NB4 (cell line): Measurements from ENCODE around the gene OSBPL10.

Experiments used
- DNase-seq: peaks from one replicate; pipeline ENCODE4 v3.0.0; 2010; ENCODE audit warnings: low read depth
- H3K4me3 ChIP-seq: one replicate; pipeline ENCODE4 v1.5.1; 2011; ENCODE audit warnings: mild to moderate bottlenecking, low read depth, low read length, moderate library complexity
- MYC ChIP-seq: IDR thresholded peaks from 2 replicates; pipeline ENCODE4 v1.6.1; 2011; ENCODE audit warnings: low read depth, low read length
- POLR2A ChIP-seq: IDR thresholded peaks from 2 replicates; pipeline ENCODE4 v1.6.1; 2011; ENCODE audit warnings: mild to moderate bottlenecking; ENCODE audit not compliant: insufficient read length; ENCODE audit errors: extremely low read depth
- TF ChIP-seq, protein P1 (sequence below): IDR thresholded peaks from 2 replicates; pipeline ENCODE4 v1.6.1; 2011; ENCODE audit warnings: low read depth, low read length
- TF ChIP-seq, protein P2 (sequence below): IDR thresholded peaks from one replicate; pipeline ENCODE4 v1.5.1; 2012; ENCODE audit warnings: low read depth, low read length

Gene OSBPL10

DNA sequence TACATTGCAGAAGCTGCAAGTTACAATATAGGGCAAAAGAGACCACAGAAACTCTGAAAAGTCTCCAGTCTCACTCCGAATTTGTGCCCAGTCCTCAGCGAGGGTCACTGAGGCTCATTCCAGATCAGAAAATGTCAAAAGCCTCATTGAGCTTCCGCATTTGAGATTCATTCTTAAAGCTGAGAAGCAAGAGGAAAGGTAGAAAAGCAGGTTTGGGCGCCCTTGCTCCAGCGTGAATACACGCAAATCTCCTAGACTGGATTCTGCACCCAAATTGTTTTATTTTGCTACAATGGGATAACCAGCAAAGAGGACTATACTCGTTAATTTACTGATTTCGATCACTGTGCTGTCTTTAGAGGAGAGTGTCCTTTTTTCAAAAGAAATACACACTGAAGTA is 236.1 kb downstream of the OSBPL10 start:
- TF ChIP-seq, protein P1, sequence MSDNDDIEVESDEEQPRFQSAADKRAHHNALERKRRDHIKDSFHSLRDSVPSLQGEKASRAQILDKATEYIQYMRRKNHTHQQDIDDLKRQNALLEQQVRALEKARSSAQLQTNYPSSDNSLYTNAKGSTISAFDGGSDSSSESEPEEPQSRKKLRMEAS: no peak
- TF ChIP-seq, protein P2, sequence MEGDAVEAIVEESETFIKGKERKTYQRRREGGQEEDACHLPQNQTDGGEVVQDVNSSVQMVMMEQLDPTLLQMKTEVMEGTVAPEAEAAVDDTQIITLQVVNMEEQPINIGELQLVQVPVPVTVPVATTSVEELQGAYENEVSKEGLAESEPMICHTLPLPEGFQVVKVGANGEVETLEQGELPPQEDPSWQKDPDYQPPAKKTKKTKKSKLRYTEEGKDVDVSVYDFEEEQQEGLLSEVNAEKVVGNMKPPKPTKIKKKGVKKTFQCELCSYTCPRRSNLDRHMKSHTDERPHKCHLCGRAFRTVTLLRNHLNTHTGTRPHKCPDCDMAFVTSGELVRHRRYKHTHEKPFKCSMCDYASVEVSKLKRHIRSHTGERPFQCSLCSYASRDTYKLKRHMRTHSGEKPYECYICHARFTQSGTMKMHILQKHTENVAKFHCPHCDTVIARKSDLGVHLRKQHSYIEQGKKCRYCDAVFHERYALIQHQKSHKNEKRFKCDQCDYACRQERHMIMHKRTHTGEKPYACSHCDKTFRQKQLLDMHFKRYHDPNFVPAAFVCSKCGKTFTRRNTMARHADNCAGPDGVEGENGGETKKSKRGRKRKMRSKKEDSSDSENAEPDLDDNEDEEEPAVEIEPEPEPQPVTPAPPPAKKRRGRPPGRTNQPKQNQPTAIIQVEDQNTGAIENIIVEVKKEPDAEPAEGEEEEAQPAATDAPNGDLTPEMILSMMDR: no peak
- TF ChIP-seq POLR2A: no peak
- no peak for TF ChIP-seq MYC
- no peak overlapping the region for H3K4me3 ChIP-seq
- no peak for DNase-seq

DNA sequence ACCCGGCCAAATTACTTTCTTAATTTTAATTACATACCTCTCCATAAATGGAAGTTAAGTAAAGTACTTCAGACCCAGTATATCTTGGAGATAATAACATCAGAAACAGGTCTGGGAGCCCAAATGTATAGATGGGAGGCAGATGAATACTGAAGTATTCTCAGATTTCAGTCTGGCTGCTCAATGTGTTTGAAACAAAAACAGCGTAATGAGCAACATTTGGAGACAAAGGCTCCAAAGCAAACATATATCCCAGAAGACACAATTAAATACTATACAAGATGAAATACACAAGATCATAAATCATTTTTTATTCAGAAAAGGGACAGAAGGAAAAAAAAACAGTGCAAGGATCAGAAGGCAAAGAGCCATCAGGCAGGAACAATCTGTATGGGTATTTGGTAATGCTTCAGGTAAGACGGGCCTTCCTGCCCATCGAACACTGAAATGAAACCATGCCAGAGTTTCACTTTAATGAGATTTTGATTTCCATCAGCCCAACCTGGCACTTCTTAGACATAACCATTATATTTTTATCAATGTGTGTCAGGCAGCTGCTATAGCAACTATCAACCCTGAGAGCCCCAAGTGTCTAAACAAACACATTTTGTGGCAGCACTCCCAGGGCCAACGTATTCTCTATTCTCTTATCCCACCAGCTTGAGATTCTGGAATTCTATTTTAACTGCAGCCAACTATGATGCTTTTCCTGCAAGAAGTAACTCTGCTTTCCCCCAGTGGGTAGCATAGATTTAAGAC is 237.6 kb downstream of the OSBPL10 start:
- no peak for DNase-seq
- TF ChIP-seq, protein P1: no peak
- TF ChIP-seq, protein P2: no peak
- TF ChIP-seq MYC (no peak), POLR2A (no peak)

DNA sequence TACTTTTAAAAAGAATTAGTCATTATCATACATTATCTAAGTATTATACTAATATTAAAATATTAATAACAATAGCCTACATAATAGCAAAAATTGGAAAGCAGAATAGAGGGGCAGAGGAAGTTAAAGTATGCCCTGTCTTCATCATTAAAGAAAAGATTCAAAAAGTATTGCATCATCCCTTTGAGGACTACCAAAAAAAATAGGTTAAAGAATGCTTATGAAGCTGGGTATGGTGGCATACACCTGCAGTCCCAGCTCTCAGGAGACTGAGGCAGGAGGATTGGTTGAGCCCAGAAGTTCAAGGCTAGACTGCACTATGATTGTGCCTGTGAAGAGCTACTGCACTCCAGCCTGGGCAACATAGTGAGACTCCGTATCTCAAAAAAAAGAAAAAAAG is 240.7 kb downstream of the OSBPL10 start:
- H3K4me3 ChIP-seq: no peak overlapping the region
- no peak for DNase-seq
- TF ChIP-seq MYC (no peak), POLR2A (no peak)
- TF ChIP-seq, protein P1: no peak
- TF ChIP-seq, protein P2: no peak

More for the DNA sequence above, 237.6 kb downstream of the OSBPL10 start:
- no peak overlapping the region for H3K4me3 ChIP-seq

DNA sequence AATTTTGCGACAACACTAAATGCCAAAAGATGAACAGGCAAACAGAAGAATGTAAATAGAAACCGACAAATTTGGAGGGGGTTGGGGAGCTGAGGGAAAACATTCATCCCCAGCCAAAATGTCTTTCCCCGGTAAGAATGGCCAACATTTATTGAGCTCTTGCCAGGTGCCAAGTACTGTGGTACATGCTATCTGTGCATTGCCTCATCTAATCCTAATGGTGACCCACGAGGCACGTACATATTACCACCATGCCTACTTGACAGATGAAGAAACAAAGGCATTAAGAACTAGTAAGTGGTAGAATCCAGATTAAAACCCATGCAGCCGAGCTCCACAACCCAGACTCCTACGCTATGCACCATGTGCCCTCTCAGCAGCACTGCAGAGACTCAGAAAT is 242.7 kb downstream of the OSBPL10 start:
- H3K4me3 ChIP-seq: no peak overlapping the region
- TF ChIP-seq, protein P2: no peak
- TF ChIP-seq POLR2A (no peak), MYC (no peak)
- TF ChIP-seq, protein P1: no peak
- DNase-seq: no peak

DNA sequence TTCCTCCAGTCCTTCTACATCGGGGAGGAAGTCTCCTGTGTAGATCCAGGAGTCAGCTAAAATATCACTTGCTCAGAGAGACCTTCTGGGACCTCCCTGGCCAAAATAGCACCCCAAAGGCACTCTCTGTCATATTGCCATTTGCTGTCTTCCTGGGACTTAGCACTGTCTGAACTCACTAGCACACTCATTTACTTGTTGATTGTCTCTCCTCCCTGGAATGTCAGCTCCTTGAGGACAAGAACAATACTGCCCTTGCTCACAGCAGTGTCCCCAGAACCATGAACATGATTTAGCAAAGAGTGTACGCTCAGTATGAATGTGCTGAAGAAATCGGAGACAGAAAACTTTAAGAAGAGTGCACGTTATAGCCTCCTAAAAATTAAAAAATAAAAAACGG is 245.4 kb downstream of the OSBPL10 start:
- DNase-seq: no peak
- no peak overlapping the region for H3K4me3 ChIP-seq
- no peak for TF ChIP-seq POLR2A
- TF ChIP-seq, protein P2: no peak
